GM23338 (cell line): ENCODE measurements around the gene PLEKHA8.

ENCODE experiments used
- CREB1 ChIP-seq: fragments of 250-450 bp; sonication (Bioruptor Pico); IDR thresholded peaks from 2 replicates; pipeline ENCODE4 v1.5.0; 2020; ENCODE audit warnings: low read depth, mild to moderate bottlenecking, moderate library complexity
- EZH2 ChIP-seq: fragments of 200-600 bp; sonication (generic); IDR thresholded peaks from one replicate; pipeline ENCODE4 v1.8.0; 2017; ENCODE audit warnings: antibody characterized with exemption, mild to moderate bottlenecking, low read depth; ENCODE audit not compliant: unreplicated experiment
- JUNB ChIP-seq: IDR thresholded peaks from one replicate; pipeline ENCODE4 v1.6.1; 2016; ENCODE audit warnings: antibody characterized with exemption; ENCODE audit not compliant: unreplicated experiment
- POLR2AphosphoS5 ChIP-seq: IDR thresholded peaks from 2 replicates; pipeline ENCODE4 v1.6.1; 2016; ENCODE audit warnings: antibody characterized with exemption, low read depth
- TF ChIP-seq, protein P1 (sequence below), 2 experiments: fragments of 200-600 bp in 1 of 2; sonication (generic) in 1 of 2; conservative IDR thresholded peaks; 2 replicates each; pipeline versions ENCODE4 v1.5.1 to v1.6.1; 2016 to 2017; ENCODE audit warnings: antibody characterized with exemption in 2 of 2, low read depth in 2 of 2, mild to moderate bottlenecking in 2 of 2, moderate library complexity in 1 of 2
- TF ChIP-seq, protein P2 (sequence below): IDR thresholded peaks from one replicate; pipeline ENCODE4 v1.6.1; 2018; ENCODE audit warnings: antibody characterized with exemption; ENCODE audit not compliant: unreplicated experiment

DNA sequence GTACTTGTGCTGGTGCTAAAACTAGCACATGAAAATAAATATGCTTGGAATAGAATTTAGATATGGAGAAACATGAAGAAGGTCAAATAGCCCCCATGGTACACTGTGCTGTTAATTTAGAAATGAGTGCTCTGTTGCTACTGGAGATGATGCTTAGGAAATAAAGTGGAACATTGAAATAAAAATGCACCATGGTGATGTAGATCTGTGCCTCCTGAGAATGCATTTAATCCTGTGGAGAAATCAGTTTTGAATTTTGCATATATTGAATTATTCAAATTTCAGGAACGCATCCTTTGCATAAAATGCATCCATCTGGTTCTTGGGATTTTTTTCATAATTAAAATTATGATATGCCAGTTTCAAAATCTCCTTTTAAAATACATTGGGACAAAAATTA is 44.5 kb downstream of the PLEKHA8 start:
- TF ChIP-seq, protein P1, sequence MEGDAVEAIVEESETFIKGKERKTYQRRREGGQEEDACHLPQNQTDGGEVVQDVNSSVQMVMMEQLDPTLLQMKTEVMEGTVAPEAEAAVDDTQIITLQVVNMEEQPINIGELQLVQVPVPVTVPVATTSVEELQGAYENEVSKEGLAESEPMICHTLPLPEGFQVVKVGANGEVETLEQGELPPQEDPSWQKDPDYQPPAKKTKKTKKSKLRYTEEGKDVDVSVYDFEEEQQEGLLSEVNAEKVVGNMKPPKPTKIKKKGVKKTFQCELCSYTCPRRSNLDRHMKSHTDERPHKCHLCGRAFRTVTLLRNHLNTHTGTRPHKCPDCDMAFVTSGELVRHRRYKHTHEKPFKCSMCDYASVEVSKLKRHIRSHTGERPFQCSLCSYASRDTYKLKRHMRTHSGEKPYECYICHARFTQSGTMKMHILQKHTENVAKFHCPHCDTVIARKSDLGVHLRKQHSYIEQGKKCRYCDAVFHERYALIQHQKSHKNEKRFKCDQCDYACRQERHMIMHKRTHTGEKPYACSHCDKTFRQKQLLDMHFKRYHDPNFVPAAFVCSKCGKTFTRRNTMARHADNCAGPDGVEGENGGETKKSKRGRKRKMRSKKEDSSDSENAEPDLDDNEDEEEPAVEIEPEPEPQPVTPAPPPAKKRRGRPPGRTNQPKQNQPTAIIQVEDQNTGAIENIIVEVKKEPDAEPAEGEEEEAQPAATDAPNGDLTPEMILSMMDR (conservative IDR thresholded peaks at IDR 0.05; ENCODE audit: low read depth in 2 of 2) = no peak
- TF ChIP-seq POLR2AphosphoS5 = no peak
- no peak for TF ChIP-seq CREB1 (CRISPR knock-in tag)
- TF ChIP-seq EZH2 = no peak
- TF ChIP-seq JUNB = no peak
- TF ChIP-seq, protein P2, sequence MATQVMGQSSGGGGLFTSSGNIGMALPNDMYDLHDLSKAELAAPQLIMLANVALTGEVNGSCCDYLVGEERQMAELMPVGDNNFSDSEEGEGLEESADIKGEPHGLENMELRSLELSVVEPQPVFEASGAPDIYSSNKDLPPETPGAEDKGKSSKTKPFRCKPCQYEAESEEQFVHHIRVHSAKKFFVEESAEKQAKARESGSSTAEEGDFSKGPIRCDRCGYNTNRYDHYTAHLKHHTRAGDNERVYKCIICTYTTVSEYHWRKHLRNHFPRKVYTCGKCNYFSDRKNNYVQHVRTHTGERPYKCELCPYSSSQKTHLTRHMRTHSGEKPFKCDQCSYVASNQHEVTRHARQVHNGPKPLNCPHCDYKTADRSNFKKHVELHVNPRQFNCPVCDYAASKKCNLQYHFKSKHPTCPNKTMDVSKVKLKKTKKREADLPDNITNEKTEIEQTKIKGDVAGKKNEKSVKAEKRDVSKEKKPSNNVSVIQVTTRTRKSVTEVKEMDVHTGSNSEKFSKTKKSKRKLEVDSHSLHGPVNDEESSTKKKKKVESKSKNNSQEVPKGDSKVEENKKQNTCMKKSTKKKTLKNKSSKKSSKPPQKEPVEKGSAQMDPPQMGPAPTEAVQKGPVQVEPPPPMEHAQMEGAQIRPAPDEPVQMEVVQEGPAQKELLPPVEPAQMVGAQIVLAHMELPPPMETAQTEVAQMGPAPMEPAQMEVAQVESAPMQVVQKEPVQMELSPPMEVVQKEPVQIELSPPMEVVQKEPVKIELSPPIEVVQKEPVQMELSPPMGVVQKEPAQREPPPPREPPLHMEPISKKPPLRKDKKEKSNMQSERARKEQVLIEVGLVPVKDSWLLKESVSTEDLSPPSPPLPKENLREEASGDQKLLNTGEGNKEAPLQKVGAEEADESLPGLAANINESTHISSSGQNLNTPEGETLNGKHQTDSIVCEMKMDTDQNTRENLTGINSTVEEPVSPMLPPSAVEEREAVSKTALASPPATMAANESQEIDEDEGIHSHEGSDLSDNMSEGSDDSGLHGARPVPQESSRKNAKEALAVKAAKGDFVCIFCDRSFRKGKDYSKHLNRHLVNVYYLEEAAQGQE = no peak
